Measurements from ENCODE around the gene ABCA3. TPM values are rescaled to one million over a fixed set of nuclear protein-coding genes. Genes with fewer than 3 reads are reported as not detected.

ABCA3 gene
- total and polyA plus RNA-seq, 2 of the 8 experiments (the other 6 are each of a cell fraction or from before 2014, with no cell fraction given) = 5.7 to 7.9 TPM

DNA sequence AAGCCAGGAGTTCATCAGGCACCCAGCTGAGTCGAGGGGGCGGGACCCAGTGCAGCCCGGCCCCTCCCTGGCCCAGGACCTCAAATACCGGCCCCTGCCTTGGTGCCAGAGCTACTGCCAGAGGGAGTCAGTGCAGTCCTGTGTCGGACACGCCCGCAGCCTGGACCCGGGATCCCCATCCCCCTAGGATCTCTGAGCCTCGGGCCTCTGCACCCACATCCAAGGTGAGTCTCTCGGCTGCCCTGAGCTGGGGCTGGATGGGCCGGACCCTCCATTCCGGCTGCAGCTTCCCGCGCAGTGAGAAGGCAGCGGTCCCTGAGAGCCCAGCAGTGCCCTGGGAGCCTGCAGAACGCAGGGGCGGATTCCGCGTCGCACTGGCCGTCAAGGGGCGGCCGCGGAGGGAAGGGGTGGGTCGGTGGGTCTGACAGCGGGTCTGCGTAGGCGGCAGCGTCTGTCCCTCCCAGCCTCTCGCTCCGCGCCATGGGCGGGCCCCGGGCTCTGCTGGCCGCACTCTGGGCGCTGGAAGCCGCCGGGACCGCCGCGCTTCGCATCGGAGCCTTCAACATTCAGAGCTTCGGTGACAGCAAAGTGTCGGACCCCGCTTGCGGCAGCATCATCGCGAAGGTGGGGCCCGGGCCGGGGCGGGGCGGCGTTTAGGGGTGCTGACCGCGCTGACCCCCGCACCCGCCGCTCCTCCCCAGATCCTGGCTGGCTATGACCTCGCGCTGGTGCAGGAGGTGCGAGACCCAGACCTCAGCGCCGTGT, 104.0 kb downstream of the ABCA3 start, which contains the start of gene DNASE1L2 (continued):
- TF ChIP-seq CBX5 (IDR thresholded peaks at IDR 0.05; ENCODE audit: low read depth, low read length) (no peak), GTF2F1 (IDR thresholded peaks at IDR 0.05; ENCODE audit: borderline replicate concordance, low read depth, low read length) (no peak), MAX (IDR thresholded peaks at IDR 0.05) (no peak), SAP30 (IDR thresholded peaks at IDR 0.05; ENCODE audit: insufficient read depth, insufficient replicate concordance, low read length) (no peak), E2F6 (IDR thresholded peaks at IDR 0.05) (no peak), CEBPB (IDR thresholded peaks at IDR 0.05; ENCODE audit: low read depth, low read length) (no peak), MAFK (IDR thresholded peaks at IDR 0.05; ENCODE audit: low read depth, low read length) (no peak), CBX8 (IDR thresholded peaks at IDR 0.05; ENCODE audit: borderline replicate concordance, low read depth, low read length) (no peak), POLR2A (IDR thresholded peaks at IDR 0.05; ENCODE audit: control extremely low read depth in 1 of 2, low read depth in 2 of 2, low read length in 2 of 2) (peak in 1 of 2 experiments; percentile 46; a peak in 1 of 3 replicates), POU5F1 (IDR thresholded peaks at IDR 0.05; ENCODE audit: low read depth, low read length) (no peak), RBBP5 (IDR thresholded peaks at IDR 0.05; ENCODE audit: borderline replicate concordance, low read depth, low read length) (0 out of 2 replicates have a peak, but pooled peaks have one; percentile 21), POLR2AphosphoS5 (IDR thresholded peaks at IDR 0.05; ENCODE audit: low read depth, low read length) (0 out of 2 replicates have a peak, but pooled peaks have one; percentile 8), HDAC2 (IDR thresholded peaks at IDR 0.05; ENCODE audit: borderline replicate concordance in 1 of 2, low read depth in 2 of 2, low read length in 2 of 2) (no peak)
- TF ChIP-seq, protein P1, sequence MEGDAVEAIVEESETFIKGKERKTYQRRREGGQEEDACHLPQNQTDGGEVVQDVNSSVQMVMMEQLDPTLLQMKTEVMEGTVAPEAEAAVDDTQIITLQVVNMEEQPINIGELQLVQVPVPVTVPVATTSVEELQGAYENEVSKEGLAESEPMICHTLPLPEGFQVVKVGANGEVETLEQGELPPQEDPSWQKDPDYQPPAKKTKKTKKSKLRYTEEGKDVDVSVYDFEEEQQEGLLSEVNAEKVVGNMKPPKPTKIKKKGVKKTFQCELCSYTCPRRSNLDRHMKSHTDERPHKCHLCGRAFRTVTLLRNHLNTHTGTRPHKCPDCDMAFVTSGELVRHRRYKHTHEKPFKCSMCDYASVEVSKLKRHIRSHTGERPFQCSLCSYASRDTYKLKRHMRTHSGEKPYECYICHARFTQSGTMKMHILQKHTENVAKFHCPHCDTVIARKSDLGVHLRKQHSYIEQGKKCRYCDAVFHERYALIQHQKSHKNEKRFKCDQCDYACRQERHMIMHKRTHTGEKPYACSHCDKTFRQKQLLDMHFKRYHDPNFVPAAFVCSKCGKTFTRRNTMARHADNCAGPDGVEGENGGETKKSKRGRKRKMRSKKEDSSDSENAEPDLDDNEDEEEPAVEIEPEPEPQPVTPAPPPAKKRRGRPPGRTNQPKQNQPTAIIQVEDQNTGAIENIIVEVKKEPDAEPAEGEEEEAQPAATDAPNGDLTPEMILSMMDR (IDR thresholded peaks at IDR 0.05; ENCODE audit: control extremely low read depth in 1 of 3, insufficient read depth in 1 of 3, low read depth in 1 of 3, low read length in 3 of 3) = peak in 1 of 3 experiments; percentile 0; a peak in 1 of 4 replicates

All from H1 (cell line).